ENCODE measurements around the gene MIPOL1. TPM values are rescaled to one million over a fixed set of nuclear protein-coding genes. Genes with fewer than 3 reads are reported as not detected.

MIPOL1 gene
- total and polyA plus RNA-seq, 2 of the 13 experiments (the other 11 are each of a cell fraction or from before 2014, with no cell fraction given) = 8.6 to 34.2 TPM

- TF ChIP-seq ZNF800 (CRISPR knock-in tag; IDR thresholded peaks at IDR 0.05) = no peak
- TF ChIP-seq, protein P1, sequence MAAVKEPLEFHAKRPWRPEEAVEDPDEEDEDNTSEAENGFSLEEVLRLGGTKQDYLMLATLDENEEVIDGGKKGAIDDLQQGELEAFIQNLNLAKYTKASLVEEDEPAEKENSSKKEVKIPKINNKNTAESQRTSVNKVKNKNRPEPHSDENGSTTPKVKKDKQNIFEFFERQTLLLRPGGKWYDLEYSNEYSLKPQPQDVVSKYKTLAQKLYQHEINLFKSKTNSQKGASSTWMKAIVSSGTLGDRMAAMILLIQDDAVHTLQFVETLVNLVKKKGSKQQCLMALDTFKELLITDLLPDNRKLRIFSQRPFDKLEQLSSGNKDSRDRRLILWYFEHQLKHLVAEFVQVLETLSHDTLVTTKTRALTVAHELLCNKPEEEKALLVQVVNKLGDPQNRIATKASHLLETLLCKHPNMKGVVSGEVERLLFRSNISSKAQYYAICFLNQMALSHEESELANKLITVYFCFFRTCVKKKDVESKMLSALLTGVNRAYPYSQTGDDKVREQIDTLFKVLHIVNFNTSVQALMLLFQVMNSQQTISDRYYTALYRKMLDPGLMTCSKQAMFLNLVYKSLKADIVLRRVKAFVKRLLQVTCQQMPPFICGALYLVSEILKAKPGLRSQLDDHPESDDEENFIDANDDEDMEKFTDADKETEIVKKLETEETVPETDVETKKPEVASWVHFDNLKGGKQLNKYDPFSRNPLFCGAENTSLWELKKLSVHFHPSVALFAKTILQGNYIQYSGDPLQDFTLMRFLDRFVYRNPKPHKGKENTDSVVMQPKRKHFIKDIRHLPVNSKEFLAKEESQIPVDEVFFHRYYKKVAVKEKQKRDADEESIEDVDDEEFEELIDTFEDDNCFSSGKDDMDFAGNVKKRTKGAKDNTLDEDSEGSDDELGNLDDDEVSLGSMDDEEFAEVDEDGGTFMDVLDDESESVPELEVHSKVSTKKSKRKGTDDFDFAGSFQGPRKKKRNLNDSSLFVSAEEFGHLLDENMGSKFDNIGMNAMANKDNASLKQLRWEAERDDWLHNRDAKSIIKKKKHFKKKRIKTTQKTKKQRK (IDR thresholded peaks at IDR 0.05; ENCODE audit: low read length) = no peak
- no peak for TF ChIP-seq HOXA7 (CRISPR knock-in tag; IDR thresholded peaks at IDR 0.05)
- TF ChIP-seq NBN (conservative IDR thresholded peaks at IDR 0.05) = no peak
- TF ChIP-seq ZC3H13 (CRISPR knock-in tag; IDR thresholded peaks at IDR 0.05) = no peak
- TF ChIP-seq, protein P2, sequence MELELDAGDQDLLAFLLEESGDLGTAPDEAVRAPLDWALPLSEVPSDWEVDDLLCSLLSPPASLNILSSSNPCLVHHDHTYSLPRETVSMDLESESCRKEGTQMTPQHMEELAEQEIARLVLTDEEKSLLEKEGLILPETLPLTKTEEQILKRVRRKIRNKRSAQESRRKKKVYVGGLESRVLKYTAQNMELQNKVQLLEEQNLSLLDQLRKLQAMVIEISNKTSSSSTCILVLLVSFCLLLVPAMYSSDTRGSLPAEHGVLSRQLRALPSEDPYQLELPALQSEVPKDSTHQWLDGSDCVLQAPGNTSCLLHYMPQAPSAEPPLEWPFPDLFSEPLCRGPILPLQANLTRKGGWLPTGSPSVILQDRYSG (CRISPR knock-in tag; IDR thresholded peaks at IDR 0.05) = no peak; the same call in 1 of the 2 replicates
- TF ChIP-seq, protein P3, sequence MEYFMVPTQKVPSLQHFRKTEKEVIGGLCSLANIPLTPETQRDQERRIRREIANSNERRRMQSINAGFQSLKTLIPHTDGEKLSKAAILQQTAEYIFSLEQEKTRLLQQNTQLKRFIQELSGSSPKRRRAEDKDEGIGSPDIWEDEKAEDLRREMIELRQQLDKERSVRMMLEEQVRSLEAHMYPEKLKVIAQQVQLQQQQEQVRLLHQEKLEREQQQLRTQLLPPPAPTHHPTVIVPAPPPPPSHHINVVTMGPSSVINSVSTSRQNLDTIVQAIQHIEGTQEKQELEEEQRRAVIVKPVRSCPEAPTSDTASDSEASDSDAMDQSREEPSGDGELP (IDR thresholded peaks at IDR 0.05; ENCODE audit: borderline replicate concordance, low read depth) = peak; percentile 55; the same call in 1 of the 2 replicates
- no peak for TF ChIP-seq REL (CRISPR knock-in tag; conservative IDR thresholded peaks at IDR 0.05)
- TF ChIP-seq ZFP41 (CRISPR knock-in tag; IDR thresholded peaks at IDR 0.05; ENCODE audit: borderline replicate concordance) = peak; percentile 13; the same call in 1 of the 2 replicates
- TF ChIP-seq, protein P4, sequence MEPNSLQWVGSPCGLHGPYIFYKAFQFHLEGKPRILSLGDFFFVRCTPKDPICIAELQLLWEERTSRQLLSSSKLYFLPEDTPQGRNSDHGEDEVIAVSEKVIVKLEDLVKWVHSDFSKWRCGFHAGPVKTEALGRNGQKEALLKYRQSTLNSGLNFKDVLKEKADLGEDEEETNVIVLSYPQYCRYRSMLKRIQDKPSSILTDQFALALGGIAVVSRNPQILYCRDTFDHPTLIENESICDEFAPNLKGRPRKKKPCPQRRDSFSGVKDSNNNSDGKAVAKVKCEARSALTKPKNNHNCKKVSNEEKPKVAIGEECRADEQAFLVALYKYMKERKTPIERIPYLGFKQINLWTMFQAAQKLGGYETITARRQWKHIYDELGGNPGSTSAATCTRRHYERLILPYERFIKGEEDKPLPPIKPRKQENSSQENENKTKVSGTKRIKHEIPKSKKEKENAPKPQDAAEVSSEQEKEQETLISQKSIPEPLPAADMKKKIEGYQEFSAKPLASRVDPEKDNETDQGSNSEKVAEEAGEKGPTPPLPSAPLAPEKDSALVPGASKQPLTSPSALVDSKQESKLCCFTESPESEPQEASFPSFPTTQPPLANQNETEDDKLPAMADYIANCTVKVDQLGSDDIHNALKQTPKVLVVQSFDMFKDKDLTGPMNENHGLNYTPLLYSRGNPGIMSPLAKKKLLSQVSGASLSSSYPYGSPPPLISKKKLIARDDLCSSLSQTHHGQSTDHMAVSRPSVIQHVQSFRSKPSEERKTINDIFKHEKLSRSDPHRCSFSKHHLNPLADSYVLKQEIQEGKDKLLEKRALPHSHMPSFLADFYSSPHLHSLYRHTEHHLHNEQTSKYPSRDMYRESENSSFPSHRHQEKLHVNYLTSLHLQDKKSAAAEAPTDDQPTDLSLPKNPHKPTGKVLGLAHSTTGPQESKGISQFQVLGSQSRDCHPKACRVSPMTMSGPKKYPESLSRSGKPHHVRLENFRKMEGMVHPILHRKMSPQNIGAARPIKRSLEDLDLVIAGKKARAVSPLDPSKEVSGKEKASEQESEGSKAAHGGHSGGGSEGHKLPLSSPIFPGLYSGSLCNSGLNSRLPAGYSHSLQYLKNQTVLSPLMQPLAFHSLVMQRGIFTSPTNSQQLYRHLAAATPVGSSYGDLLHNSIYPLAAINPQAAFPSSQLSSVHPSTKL (CRISPR knock-in tag; IDR thresholded peaks at IDR 0.05) = peak; percentile 17; the same call in 1 of the 2 replicates
- no peak for TF ChIP-seq SRF (IDR thresholded peaks at IDR 0.05; ENCODE audit: low read depth, low read length)
- peak; percentile 8; the same call in 1 of the 2 replicates for TF ChIP-seq YEATS4 (CRISPR knock-in tag; IDR thresholded peaks at IDR 0.05; ENCODE audit: borderline replicate concordance)
- no peak for TF ChIP-seq ZNF101 (CRISPR knock-in tag; IDR thresholded peaks at IDR 0.05; ENCODE audit: borderline replicate concordance, low read depth)
- peak; percentile 69; the same call in 1 of the 2 replicates for TF ChIP-seq KLF9 (CRISPR knock-in tag; IDR thresholded peaks at IDR 0.05; ENCODE audit: low read depth)
- TF ChIP-seq ZNF713 (CRISPR knock-in tag; IDR thresholded peaks at IDR 0.05) = no peak
- TF ChIP-seq ZNF580 (CRISPR knock-in tag; IDR thresholded peaks at IDR 0.05; ENCODE audit: borderline replicate concordance, low read depth) = no peak
- TF ChIP-seq ONECUT2 (CRISPR knock-in tag; IDR thresholded peaks at IDR 0.05) = no peak
These were observed 397.5 kb downstream of the MIPOL1 start, which contains the start of the genes FOXA1 and TTC6 (continued) for GRCh38 chr14:37594971-37595808.
